Measurements from ENCODE around the gene MTRF1. TPM values are rescaled to one million over a fixed set of nuclear protein-coding genes. Genes with fewer than 3 reads are reported as not detected.
A peak's percentile ranks its signal among the peaks of the same experiment; 100 is the strongest.

Gene MTRF1, protein sequence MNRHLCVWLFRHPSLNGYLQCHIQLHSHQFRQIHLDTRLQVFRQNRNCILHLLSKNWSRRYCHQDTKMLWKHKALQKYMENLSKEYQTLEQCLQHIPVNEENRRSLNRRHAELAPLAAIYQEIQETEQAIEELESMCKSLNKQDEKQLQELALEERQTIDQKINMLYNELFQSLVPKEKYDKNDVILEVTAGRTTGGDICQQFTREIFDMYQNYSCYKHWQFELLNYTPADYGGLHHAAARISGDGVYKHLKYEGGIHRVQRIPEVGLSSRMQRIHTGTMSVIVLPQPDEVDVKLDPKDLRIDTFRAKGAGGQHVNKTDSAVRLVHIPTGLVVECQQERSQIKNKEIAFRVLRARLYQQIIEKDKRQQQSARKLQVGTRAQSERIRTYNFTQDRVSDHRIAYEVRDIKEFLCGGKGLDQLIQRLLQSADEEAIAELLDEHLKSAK
- 10 to 100 TPM; 24.2 to 30.3 TPM for total RNA-seq

DNA sequence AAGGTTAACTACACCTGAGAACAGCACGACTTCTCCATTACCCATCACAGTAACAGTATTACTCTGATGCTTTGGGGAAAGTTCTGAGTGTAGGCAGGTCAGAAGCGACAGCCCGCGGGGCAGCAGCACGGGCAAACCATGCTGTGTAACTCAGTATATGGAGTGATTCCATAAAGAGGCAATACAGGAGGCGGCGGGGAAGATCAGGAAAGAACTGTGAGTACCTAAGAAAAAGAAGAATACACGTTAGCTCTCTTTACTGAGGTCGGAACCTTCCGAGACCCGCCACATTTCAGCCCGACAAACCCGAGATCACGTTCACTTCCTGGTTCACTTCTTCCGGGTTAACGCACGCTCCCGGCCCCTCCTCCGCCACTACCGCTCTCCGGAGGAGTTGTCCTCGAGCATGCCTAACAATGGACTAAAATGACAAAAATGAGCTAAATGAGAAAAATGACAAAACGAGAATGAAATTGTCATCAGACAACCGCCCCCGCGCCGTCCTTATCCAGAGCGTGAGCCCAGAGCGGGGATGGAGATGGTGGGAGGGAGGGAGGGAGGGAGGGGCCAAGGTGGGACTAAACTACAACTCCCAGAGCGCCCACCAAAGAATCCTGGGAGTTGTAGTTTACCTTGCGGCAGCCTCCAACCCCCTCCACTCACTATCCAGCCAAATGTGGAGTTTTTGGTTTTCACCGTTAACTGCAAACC, at the start of gene MTRF1:
TSS of gene MTRF1 (minus strand) at position 316 of the 711 bp plus-strand sequence. CDS start 2,669 bp downstream, outside the sequence.
- Mint-ChIP-seq H3K27ac (peak within 1 kb of the TSS; percentile 95), H3K4me1 (ENCODE audit: low read depth) (peaks cover 17% of the 10 kb centered on the region), H3K27me3 (ENCODE audit: low read depth) (no peaks in the 10 kb centered on the region), H3K4me3 (peak within 1 kb of the TSS; percentile 90 to 97), H3K9me3 (peaks cover 0 to 4% of the 10 kb centered on the region in 2 donors), H3K36me3 (ENCODE audit: insufficient read depth in 2 of 2) (peaks cover 9 to 20% of the 10 kb centered on the region in 2 donors)
- ATAC-seq (replicated peaks in 1 of 2) (peak; percentile 92), DNase-seq (peak; percentile 78 to 84)

DNA sequence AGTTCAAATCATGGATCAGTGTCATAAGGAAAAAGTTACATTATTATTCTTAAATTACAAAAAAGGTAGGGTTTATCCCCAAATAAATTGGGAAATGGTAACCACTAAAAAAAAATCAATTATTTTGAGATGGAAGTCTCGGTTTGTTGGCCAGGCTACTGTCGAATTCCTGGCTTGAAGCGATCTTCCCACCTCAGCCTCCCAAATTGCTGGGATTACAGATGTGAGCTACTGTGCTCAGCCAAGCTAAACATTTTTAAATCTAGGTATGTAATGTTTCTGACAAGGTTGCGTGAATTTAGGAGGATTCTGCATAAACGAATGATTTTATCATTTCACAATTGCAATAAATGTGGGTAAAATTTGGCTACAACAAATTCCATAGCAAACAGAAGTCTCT, 49.7 kb upstream of the MTRF1 start:
- Mint-ChIP-seq H3K36me3 (ENCODE audit: insufficient read depth in 2 of 2) (peaks cover 4 to 13% of the 10 kb centered on the region in 2 donors), H3K27me3 (ENCODE audit: low read depth) (no peaks in the 10 kb centered on the region), H3K9me3 (no peaks in the 10 kb centered on the region), H3K4me3 (peak overlapping the region; percentile 62 to 93), H3K27ac (peak overlapping the region; percentile 15), H3K4me1 (ENCODE audit: low read depth) (peaks cover 55% of the 10 kb centered on the region)
- DNase-seq: no peak
- ATAC-seq (replicated peaks in 1 of 2): no peak

DNA sequence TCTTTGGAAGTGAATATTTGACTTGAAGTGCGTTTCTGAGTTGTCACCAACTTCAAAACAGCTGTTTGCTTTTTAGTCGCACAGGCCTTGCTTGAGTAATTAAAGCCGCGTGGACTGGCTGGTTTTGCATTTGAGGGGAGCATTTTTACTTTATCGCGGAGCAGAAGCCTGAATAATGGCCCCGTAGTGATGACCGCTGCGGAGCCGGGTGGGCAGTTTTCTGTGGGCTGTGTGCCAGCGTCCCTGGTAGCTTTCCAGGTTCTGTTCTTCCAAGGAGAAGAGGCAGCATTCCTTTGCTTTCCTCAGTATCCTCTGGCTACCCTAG, 48.8 kb upstream of the MTRF1 start:
- Mint-ChIP-seq H3K4me1 (ENCODE audit: low read depth) (peaks cover 45% of the 10 kb centered on the region), H3K27me3 (ENCODE audit: low read depth) (no peaks in the 10 kb centered on the region), H3K27ac (peak overlapping the region; percentile 97), H3K9me3 (no peaks in the 10 kb centered on the region), H3K36me3 (ENCODE audit: insufficient read depth in 2 of 2) (peaks cover 4 to 10% of the 10 kb centered on the region in 2 donors), H3K4me3 (peak overlapping the region; percentile 93 to 97)
- DNase-seq: peak; percentile 12 to 18
- no peak for ATAC-seq (replicated peaks in 1 of 2)

DNA sequence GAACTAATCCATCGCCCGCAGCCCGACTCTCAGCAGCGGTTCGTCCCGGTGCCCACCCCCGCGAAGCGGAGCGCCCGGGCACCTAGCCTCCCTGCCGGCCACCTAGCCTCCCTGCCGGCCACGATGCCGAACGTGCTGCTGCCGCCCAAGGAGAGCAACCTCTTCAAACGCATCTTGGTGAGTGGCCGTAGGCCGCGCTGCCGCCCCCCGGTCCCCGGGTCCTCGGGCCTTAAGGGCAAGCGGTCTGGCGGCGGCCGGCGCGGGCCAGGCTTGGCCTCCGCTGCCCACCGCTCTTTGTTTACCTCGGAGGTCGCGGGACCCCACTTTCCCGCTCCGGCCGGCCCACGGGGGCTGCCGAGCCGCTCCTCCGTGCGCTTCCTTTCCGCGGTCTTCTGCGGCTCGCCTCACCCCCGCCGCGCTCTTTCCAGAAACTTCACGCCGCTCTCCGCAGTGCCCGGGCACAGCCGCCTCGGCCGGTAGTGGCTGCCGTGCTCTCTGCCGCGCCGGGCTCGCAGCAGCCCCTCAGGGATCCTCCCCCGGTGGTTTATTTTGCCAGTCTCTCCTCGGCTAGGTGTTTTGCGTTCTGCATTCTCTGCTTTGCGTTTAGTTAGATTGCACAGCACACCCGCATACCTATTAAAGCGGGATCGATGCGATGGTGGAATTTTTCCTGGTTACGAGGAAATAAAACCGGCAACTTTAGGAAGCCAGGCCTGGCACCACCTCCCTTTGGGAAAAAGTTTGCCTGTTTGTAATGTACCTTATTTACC, 48.2 kb upstream of the MTRF1 start:
- peak; percentile 65 to 67 for DNase-seq
- Mint-ChIP-seq H3K4me3 (peak overlapping the region; percentile 93 to 97), H3K27ac (peak overlapping the region; percentile 97), H3K36me3 (ENCODE audit: insufficient read depth in 2 of 2) (peaks cover 4 to 7% of the 10 kb centered on the region in 2 donors), H3K4me1 (ENCODE audit: low read depth) (peaks cover 41% of the 10 kb centered on the region), H3K27me3 (ENCODE audit: low read depth) (no peaks in the 10 kb centered on the region), H3K9me3 (no peaks in the 10 kb centered on the region)
- ATAC-seq (replicated peaks in 1 of 2): peak; percentile 64 to 68

DNA sequence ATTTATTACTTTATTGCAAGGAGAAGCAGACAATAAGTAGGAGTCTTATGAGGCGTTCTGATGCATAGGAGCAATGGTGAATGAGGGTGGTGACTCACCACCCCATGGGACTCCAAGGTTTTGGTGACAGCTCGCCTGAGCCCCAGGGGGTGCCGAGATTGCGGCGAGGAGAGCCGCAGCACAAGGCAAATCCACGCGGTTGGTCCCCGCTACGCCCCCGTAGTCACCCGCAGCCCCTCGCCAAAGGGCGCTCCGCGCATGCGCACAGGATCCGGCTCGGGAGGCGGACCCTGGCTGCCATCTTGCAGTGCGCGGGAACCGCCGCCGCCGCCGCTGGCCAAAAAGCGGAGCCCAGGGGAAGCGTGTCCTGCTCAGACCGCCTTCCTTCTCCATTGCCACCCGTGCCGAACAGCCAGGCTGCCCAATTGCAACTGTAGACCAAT, 47.6 kb upstream of the MTRF1 start, which contains the start of gene NAA16:
TSS of gene NAA16 (plus strand) at position 305 of the 443 bp plus-strand sequence. CDS start 262 bp downstream, outside the sequence.
- Mint-ChIP-seq H3K36me3 (ENCODE audit: insufficient read depth in 2 of 2) (peaks cover 4 to 7% of the 10 kb centered on the region in 2 donors), H3K4me1 (ENCODE audit: low read depth) (peaks cover 35% of the 10 kb centered on the region), H3K27ac (peak within 1 kb of the TSS; percentile 97), H3K9me3 (no peaks in the 10 kb centered on the region), H3K27me3 (ENCODE audit: low read depth) (no peaks in the 10 kb centered on the region), H3K4me3 (peak within 1 kb of the TSS; percentile 93 to 97)
- ATAC-seq (replicated peaks in 1 of 2) (peak; percentile 90 to 91), DNase-seq (peak; percentile 97 to 98)

DNA sequence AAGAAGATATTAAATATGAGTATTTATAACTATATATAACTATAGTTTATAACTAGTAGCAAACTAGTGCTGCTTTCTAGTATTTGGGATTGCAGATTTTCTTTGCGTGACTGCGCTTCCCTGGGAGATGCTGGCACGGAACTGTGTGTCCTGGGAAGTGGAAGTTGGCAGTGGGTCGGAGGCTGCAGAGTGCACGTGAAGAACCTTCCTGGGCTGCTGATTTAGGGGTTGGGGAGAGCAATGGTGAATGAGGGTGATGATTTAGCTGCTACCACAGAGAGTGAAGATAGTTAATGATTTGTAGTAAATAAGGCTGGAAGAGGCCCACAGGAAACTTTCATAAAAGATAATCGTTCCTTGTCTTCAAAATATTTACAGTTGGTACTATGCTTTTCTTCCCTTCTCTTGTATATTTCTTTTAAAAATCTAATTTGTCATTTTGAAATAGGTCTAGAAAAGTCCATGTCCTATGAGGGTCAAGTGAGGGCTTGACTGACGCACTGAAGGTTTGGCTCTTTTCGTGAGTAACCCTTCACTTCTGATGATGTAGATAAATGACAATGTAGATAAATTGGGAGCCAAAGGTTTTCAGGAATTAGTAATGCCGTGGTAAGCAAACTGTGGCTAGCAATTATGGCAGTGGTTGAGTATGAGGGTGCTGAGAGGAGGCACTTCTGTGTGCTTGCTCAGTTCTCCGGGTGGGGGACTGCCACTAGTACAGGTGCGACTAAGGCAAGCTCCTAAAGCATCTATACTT, 44.7 kb upstream of the MTRF1 start:
- H3K27ac Mint-ChIP-seq: no peak overlapping the region
- no peak overlapping the region for H3K4me3 Mint-ChIP-seq
- H3K9me3 Mint-ChIP-seq: no peaks in the 10 kb centered on the region
- H3K27me3 Mint-ChIP-seq (ENCODE audit: low read depth): no peaks in the 10 kb centered on the region
- H3K4me1 Mint-ChIP-seq (ENCODE audit: low read depth): peaks cover 10% of the 10 kb centered on the region
- DNase-seq: no peak
- ATAC-seq (replicated peaks in 1 of 2): no peak
- H3K36me3 Mint-ChIP-seq (ENCODE audit: insufficient read depth in 2 of 2): peaks cover 4 to 7% of the 10 kb centered on the region in 2 donors

DNA sequence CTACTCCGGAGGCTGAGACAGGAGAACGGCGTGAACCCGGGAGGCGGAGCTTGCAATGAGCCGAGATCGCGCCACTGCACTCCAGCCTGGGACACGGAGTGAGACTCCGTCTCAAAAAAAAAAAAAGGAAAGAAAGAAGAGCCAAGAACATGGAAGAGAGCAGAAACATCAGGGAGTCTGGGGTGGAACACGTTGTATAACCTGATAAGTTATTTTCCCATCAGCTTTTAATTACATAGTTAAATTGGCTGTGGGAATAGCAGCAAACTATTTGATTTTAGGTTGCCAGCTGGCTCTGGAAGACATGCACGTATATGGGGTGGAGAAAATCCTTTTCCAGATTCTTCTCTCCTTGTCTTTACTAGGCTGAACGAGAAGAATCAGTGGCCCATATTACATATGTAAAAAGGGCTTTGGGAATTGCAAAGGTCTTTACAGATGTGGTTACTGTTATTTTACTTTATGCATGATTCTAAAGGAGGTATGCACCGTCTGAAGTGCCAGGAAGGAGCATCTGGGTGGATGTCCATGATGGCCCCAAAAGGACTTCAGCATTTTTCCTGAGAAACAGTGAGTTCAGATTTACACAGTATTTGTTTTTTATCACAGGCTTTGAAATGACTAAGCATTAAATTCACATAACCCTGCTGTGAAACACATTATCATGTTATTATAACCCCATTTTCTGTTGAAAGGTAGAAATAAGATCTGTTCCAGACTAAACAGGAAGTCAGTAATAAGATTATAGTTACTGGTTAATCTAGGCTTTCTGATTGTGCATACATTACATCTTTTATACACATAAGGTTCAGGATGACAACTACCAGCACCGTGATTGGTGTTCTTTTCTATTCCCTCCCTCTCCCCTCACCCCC, 43.1 kb upstream of the MTRF1 start:
- Mint-ChIP-seq H3K27ac (no peak overlapping the region), H3K27me3 (ENCODE audit: low read depth) (no peaks in the 10 kb centered on the region), H3K4me3 (no peak overlapping the region), H3K4me1 (ENCODE audit: low read depth) (peaks cover 10% of the 10 kb centered on the region), H3K9me3 (no peaks in the 10 kb centered on the region), H3K36me3 (ENCODE audit: insufficient read depth in 2 of 2) (peaks cover 0 to 2% of the 10 kb centered on the region in 2 donors)
- ATAC-seq (replicated peaks in 1 of 2): no peak
- no peak for DNase-seq

DNA sequence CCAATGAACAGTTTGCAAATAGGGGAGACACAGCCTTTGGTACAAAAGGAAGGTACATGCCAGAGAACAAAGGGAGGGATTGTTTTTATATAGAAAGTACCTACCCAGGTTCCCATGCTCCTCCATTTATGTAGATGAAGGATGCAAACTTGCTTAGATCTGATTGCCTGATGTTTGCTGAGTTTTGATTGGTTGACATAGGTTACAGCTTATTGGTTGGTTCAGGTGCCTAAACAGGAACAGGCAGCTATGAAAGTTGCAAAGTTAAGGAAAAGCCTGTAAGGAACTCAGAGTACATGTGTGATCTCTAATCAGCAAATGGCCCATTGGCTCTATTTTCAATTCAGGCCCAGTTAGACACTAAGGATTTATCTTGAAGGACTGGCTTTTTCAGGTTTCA, 41.2 kb upstream of the MTRF1 start:
- Mint-ChIP-seq H3K4me3 (no peak overlapping the region), H3K9me3 (no peaks in the 10 kb centered on the region)
- no peak for ATAC-seq (replicated peaks in 1 of 2)

DNA sequence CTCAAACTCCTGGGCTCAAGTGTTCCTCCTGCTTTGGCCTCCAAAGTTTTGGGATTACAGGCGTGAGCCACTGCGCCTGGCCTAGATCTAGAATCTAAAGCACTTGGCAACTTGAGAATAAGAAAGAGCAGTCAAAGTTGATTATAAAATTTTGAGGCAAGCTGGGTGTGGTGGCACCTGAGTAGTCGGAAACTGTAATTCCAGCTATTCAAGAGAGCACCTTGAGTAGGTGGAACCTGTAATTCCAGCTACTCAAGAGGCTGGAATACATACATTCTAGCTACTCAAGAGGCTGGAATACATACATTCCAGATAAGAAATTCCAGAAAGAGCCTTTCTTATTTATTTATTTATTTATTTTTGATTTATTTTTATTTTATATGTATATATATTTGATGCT, 39.4 kb upstream of the MTRF1 start:
- Mint-ChIP-seq H3K4me3 (no peak overlapping the region), H3K9me3 (no peaks in the 10 kb centered on the region), H3K4me1 (ENCODE audit: low read depth) (peaks cover 10% of the 10 kb centered on the region), H3K36me3 (ENCODE audit: insufficient read depth in 2 of 2) (peaks cover 0 to 3% of the 10 kb centered on the region in 2 donors), H3K27me3 (ENCODE audit: low read depth) (no peaks in the 10 kb centered on the region), H3K27ac (no peak overlapping the region)
- ATAC-seq (replicated peaks in 1 of 2) (no peak), DNase-seq (no peak)

More for the DNA sequence above, 41.2 kb upstream of the MTRF1 start:
- H3K36me3 Mint-ChIP-seq (ENCODE audit: insufficient read depth in 2 of 2): no peaks in the 10 kb centered on the region
- peaks cover 6% of the 10 kb centered on the region for H3K4me1 Mint-ChIP-seq (ENCODE audit: low read depth)
- H3K27ac Mint-ChIP-seq: no peak overlapping the region
- no peak for DNase-seq
- no peaks in the 10 kb centered on the region for H3K27me3 Mint-ChIP-seq (ENCODE audit: low read depth)

DNA sequence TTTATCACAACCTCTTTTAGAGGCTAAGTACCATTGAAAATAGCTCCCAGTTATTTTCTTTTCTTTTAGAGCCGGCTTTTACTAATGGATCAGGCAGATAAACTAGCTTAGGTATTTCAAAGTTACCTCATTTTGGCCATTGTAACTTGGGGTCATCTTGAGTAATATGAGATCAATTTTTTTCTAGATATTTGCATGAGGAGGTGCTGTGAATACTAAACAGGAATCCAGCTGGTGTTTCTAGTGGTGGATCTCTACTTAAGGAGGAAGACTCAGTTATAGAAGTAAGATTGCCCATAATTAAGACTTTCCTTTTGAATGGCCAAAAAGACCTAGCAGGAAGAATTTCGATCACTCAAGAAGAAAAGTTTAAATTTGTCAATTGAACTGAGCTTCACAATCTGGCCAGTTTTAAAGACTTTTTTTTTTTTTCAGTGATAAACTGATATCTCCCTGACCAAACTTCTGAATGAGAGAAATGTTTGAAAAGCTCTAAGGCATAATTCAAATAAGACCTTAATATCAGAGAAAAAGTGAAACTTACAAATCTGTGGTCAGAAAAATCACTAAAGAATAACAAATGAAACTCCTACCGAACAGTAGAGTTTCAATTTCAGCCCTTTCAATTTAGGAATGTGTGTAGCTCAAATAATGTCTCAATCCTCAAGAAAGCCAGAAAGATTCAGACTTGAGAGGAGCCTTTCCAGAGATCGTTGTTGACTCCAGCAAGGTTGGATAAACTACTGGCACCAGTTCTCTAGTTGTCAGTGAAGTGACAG, 36.1 kb upstream of the MTRF1 start:
- Mint-ChIP-seq H3K9me3 (no peaks in the 10 kb centered on the region), H3K4me1 (ENCODE audit: low read depth) (peaks cover 10% of the 10 kb centered on the region), H3K27ac (no peak overlapping the region), H3K27me3 (ENCODE audit: low read depth) (no peaks in the 10 kb centered on the region), H3K36me3 (ENCODE audit: insufficient read depth in 2 of 2) (peaks cover 0 to 3% of the 10 kb centered on the region in 2 donors), H3K4me3 (no peak overlapping the region)
- ATAC-seq (replicated peaks in 1 of 2): no peak
- no peak for DNase-seq

Data from activated T-cell treated with anti-CD3 and anti-CD28 coated beads, Interleukin-2, amount 50 U/mL, for 72 hours (primary cell).